Fibroblast of lung (primary cell): Measurements from ENCODE around the gene HCFC1.

ENCODE experiments used
- EZH2 ChIP-seq: IDR thresholded peaks from 2 replicates; pipeline ENCODE4 v1.5.1; 2012; ENCODE audit warnings: low read length, control low read depth, mild to moderate bottlenecking; ENCODE audit errors: missing control alignments
- TF ChIP-seq, protein P1 (sequence below), 2 donors: IDR thresholded peaks in 1 of 2; conservative IDR thresholded peaks in 1 of 2; 1 replicate in 1 of 2; 2 replicates in 1 of 2; pipeline ENCODE4 v1.5.1; 2011 to 2012; ENCODE audit warnings: low read length in 2 of 2, control low read depth in 1 of 2, inconsistent platforms in 1 of 2, low read depth in 1 of 2, mild to moderate bottlenecking in 1 of 2

DNA sequence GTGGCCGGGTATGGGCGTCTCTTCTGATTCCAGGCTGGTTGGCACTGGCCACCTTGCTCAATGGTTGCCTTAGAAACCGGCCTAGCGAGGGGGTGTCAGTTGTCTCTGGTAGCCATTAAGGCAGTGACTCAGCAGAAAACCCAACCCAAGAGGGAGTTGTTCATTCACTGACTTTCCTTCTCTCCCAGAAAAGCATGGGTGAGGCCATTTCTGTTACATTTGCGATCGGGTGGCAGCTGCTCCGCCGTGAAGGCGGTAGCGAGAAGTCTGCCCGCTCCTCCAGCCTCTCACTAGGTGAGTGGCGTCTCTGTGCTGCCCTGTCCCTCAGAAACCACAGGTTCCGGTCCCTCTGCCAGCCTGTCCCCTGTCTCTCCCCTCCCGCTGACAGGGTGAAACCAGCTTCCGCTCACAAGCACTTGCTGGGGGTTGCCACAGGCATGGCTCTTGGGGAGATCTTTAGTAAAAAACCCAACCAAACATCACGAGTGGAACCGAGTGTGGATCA, 30.6 kb upstream of the HCFC1 start:
- TF ChIP-seq, protein P1, sequence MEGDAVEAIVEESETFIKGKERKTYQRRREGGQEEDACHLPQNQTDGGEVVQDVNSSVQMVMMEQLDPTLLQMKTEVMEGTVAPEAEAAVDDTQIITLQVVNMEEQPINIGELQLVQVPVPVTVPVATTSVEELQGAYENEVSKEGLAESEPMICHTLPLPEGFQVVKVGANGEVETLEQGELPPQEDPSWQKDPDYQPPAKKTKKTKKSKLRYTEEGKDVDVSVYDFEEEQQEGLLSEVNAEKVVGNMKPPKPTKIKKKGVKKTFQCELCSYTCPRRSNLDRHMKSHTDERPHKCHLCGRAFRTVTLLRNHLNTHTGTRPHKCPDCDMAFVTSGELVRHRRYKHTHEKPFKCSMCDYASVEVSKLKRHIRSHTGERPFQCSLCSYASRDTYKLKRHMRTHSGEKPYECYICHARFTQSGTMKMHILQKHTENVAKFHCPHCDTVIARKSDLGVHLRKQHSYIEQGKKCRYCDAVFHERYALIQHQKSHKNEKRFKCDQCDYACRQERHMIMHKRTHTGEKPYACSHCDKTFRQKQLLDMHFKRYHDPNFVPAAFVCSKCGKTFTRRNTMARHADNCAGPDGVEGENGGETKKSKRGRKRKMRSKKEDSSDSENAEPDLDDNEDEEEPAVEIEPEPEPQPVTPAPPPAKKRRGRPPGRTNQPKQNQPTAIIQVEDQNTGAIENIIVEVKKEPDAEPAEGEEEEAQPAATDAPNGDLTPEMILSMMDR (conservative IDR thresholded peaks at IDR 0.05 in 1 of 2, IDR thresholded peaks at IDR 0.05 in 1 of 2; ENCODE audit: low read depth in 1 of 2, low read length in 2 of 2) = no peak
- TF ChIP-seq EZH2 = no peak
